Coronary artery (tissue), 2 donors: ENCODE measurements around the gene DIP2B.

Experiments
- DNase-seq: peaks from one replicate; pipeline ENCODE4 v3.0.0-alpha.2; 2017; ENCODE audit warnings: low spot score
- H3K27ac ChIP-seq, 2 donors: fragments of 200-600 bp; sonication (generic); one replicate each; pipeline ENCODE4 v1.5.1; 2016 to 2019
- H3K4me3 ChIP-seq: fragments of 200-600 bp; sonication (generic); 2 replicates; pipeline ENCODE4 v1.5.1; 2016; ENCODE audit warnings: mild to moderate bottlenecking, moderate library complexity
- TF ChIP-seq, protein P1 (sequence below): fragments of 200-600 bp; sonication (generic); IDR thresholded peaks from one replicate; pipeline ENCODE4 v1.5.1; 2019; ENCODE audit warnings: antibody characterized with exemption

Gene DIP2B

DNA sequence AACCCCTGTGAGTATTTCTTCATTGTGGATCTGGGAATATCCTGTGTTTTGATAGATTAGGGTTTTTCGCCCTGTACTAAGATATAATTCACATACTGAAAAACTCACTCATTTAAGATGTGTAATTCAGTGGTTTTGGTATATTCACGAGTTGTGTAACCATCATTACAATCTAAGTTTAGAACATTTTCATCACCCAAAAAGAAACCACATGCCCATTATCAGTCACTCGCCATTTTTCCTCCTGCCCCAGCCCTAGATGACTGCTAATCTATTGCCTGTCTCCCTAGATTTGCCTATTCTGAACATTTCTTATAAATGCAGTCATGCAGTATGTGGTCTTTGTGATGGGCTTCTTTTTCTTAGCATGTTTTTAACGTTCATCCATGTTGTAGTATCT, 191.2 kb downstream of the DIP2B start:
- Histone ChIP-seq H3K4me3 (no peak overlapping the region), H3K27ac (no peak overlapping the region)
- TF ChIP-seq, protein P1, sequence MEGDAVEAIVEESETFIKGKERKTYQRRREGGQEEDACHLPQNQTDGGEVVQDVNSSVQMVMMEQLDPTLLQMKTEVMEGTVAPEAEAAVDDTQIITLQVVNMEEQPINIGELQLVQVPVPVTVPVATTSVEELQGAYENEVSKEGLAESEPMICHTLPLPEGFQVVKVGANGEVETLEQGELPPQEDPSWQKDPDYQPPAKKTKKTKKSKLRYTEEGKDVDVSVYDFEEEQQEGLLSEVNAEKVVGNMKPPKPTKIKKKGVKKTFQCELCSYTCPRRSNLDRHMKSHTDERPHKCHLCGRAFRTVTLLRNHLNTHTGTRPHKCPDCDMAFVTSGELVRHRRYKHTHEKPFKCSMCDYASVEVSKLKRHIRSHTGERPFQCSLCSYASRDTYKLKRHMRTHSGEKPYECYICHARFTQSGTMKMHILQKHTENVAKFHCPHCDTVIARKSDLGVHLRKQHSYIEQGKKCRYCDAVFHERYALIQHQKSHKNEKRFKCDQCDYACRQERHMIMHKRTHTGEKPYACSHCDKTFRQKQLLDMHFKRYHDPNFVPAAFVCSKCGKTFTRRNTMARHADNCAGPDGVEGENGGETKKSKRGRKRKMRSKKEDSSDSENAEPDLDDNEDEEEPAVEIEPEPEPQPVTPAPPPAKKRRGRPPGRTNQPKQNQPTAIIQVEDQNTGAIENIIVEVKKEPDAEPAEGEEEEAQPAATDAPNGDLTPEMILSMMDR, result no peak
- no peak for DNase-seq

DNA sequence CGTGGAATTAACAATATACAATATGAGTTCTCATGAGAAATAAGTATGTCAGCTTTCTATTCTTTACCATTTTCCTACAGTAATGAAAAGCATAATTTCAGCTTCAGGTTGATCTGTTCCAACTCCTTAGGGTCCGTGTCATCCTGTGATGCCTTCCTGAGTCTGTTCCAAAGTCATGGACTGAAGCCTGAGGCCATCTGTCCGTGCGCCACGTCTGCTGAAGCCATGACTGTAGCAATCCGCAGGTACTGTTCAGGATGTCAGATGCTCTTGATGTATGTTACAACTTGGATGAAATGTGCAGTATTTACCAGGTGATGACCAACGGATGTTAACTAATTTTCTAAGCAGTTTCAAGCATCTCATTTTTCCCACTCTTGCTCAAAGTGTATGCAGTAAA, 192.1 kb downstream of the DIP2B start:
- no peak overlapping the region for H3K27ac ChIP-seq
- TF ChIP-seq, protein P1, result no peak
- DNase-seq, result no peak
- no peak overlapping the region for H3K4me3 ChIP-seq

DNA sequence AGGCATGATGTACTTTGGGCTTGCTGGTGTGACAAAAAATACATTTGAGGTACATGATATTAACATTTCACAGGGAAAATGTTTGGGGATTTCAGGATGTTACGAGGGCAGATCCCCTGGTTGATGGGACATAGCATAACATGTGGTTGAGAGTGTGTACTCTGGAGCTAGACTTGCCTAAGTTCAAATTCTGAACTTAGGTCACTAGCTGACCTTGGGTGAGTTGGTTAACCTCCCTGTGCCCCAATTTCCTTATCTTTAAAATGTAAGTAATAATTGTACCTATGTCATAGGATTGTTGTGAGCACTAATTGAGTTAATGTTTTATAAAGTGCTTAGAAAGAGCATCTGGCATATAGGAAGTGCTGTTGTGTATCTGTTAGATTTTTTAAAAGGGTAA, 194.4 kb downstream of the DIP2B start:
- Histone ChIP-seq H3K4me3 (no peak overlapping the region), H3K27ac (no peak overlapping the region)
- TF ChIP-seq, protein P1, result no peak
- DNase-seq, result no peak

- Histone ChIP-seq H3K27ac (no peak overlapping the region), H3K4me3 (no peak overlapping the region)
- DNase-seq, result no peak
- TF ChIP-seq, protein P1, result no peak
These were observed 195.2 kb downstream of the DIP2B start for GRCh38 chr12:50699940-50700339.

DNA sequence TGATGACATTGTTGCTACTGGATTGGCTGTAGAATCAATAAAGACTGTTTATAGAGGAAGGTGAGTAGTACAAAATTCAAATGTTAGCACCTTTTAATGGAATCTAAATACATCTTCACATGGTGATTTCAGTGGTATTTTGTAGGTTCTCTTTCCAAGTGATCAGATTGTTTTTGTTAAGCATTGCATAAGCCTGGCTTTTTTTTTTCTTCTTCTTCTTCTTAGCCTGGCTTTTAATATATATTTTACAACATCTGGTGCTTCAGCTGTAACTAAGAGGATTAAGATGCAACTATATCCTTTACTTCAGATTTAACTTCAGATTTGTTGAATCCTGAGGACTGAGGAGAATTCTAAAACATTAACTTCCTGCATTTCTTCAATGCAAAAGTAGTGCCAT, 201.8 kb downstream of the DIP2B start:
- no peak for DNase-seq
- no peak overlapping the region for H3K27ac ChIP-seq
- TF ChIP-seq, protein P1, result no peak
- no peak overlapping the region for H3K4me3 ChIP-seq

GRCh38 chr12:50707396-50707795, 202.6 kb downstream of the DIP2B start:
- TF ChIP-seq, protein P1, result no peak
- no peak overlapping the region for H3K4me3 ChIP-seq
- DNase-seq, result no peak
- no peak overlapping the region for H3K27ac ChIP-seq

- no peak for DNase-seq
- TF ChIP-seq, protein P1, result no peak
- H3K4me3 ChIP-seq, result no peak overlapping the region
- H3K27ac ChIP-seq, result no peak overlapping the region
These were observed 203.8 kb downstream of the DIP2B start for GRCh38 chr12:50708631-50709030.
